ENCODE measurements around the gene OR6C70.
"Not testable (repeated sequence)": the region's sequence is repeated elsewhere in the genome, so short reads cannot be mapped to it uniquely, and the experiment has no call there.

The OR6C70 gene

GRCh38 chr12:55470088-55470829, at the start of gene OR6C70:
TSS of gene OR6C70 (minus strand) at chr12:55470138. CDS start at chr12:55470138, 0 bp downstream.
- DNase-seq: no peak

GRCh38 chr12:55516391-55516790, 46.5 kb upstream of the OR6C70 start:
- no peak for DNase-seq

- DNase-seq: no peak
These were observed 45.8 kb upstream of the OR6C70 start for GRCh38 chr12:55515696-55516095.

DNA sequence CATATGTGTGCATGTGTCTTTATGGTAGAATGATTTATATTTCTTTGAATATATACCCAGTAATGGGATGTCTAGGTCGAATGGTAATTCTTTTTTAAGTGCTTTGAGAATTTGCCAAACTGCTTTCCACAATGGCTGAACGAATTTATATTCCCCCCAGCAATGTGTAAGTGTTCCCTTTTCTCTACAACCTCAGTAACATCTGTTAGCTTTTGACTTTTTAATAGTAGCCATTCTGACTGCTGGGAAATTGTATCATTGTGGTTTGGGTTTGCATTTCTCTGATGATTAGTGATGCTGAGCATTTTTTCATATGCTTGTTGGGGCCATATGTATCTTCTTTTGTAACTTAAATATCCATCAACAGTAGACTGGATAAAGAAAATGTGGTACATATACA, 31.7 kb upstream of the OR6C70 start:
- DNase-seq: no peak

DNA sequence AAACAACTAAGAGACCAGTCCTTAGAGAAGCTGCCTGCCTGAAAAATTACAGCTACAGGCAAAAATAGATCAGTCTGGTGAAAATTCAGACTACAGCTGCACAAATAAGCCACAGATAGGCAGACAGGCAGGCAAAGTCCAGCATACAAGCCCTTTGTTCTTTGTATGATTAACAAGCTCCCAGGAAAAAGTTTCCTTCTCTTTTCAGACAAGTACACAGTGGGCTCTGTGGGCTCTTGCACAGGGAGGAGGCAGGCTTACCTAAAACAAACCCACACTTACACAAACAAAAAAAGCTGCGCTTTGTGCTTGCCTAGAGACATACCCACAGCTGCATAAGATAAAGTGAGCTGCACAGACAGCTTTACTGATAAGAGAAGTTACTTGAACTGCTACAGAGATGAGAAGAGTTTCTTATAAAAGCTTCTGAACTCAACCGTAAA, 29.9 kb upstream of the OR6C70 start:
- no peak for DNase-seq

- no peak for DNase-seq
These were observed 29.3 kb upstream of the OR6C70 start for GRCh38 chr12:55499231-55499630.

GRCh38 chr12:55495490-55495889, 25.6 kb upstream of the OR6C70 start:
- no peak for DNase-seq

GRCh38 chr12:55492078-55492477, 22.1 kb upstream of the OR6C70 start, which contains the start of gene OR6C68:
TSS of gene OR6C68 (plus strand) at chr12:55492378. CDS start at chr12:55492378, 0 bp downstream.
- DNase-seq: no peak

DNA sequence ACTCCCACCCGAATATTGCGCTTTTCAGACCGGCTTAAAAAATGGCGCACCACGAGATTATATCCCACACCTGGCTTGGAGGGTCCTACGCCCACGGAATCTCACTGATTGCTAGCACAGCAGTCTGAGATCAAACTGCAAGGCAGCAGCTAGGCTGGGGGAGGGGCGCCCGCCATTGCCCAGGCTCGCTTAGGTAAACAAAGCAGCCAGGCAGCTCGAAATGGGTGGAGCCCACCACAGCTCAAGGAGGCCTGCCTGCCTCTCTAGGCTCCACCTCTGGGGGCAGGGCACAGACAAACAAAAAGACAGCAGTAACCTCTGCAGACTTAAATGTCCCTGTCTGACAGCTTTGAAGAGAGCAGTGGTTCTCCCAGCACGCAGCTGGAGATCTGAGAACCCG, 14.3 kb upstream of the OR6C70 start:
- not testable (repeated sequence) for DNase-seq

- DNase-seq: not testable (repeated sequence)
These were observed 9.2 kb upstream of the OR6C70 start for GRCh38 chr12:55479136-55479535.

GRCh38 chr12:55472264-55472663, 2.3 kb upstream of the OR6C70 start:
- DNase-seq: no peak

- no peak for DNase-seq
These were observed 647 bp downstream of the OR6C70 start for GRCh38 chr12:55469291-55469690.

GRCh38 chr12:55467836-55468235, 2.1 kb downstream of the OR6C70 start:
- DNase-seq: no peak

- DNase-seq: not testable (repeated sequence)
These were observed 5.0 kb downstream of the OR6C70 start for GRCh38 chr12:55464926-55465325.

GRCh38 chr12:55448825-55449224, 21.1 kb downstream of the OR6C70 start:
- DNase-seq: no peak

- DNase-seq: no peak
These were observed 23.6 kb downstream of the OR6C70 start for GRCh38 chr12:55446326-55446725.

GRCh38 chr12:55445357-55445756, 24.6 kb downstream of the OR6C70 start:
- DNase-seq: no peak

DNA sequence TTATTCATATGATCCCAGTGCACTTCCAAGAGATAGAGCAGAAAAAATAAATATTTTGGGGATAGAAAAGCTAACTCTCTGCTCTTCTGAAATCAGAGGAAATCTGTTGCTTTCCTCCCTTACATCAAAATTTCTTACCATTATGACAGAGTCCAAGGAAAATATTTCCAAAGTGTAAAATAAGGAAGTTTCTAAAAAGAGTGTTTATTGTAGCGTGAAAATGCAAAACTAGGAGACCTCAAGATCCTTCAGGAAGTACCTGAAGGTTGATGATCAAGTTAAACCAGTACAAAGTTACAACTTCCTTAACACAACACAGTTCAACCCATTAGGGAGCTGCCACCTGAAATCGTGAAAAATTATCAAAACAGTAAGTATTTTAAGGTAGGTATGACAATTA, 26.2 kb downstream of the OR6C70 start, which contains the start of gene OR6C2:
OR6C2 (plus strand) TSS at position 301 of the 400 bp plus-strand sequence. CDS start 8,138 bp downstream, outside the sequence.
- DNase-seq: no peak

- DNase-seq: not testable (repeated sequence)
These were observed 28.7 kb downstream of the OR6C70 start for GRCh38 chr12:55441233-55441632.

DNA sequence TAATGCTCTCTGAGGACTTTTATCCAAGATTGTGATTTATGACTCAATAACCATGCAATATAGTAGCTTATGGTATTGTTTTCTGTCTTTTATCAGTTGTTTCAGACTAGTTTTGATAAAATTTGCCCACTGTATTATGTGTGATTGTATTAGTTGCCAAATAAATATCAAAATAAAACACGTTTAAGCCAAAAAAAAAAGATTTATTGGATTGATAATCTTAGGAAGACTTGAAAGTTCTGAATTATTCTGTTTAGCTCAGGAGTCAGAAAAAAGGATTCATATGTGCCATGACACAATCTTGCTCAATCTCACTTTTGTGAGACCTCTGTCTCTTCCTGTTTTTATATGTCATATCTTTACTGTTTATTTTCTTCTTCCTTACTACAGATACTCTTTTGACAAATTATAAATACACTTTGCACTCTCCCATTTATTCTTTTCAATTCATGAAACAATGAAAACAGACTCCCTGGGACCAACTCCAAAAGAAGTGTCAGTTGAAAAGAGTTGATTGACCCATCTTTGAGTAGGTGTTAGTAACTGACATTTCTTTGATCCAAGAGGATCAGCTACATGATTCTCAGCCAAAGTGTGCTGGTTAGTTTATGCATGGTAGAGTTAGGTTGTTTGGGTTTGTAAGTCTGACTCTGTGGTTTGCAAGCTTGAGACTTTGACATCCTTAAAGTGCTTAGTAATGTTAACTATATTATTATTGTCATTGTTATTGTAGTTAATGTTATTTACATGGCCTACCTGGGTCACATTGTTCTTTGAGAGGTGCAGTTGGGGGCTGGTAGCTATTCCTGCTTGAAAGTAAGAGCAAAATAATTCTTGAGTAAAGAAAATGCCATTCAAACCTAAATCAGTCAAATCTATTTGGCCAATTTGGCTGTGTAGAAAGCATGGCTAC, 41.4 kb downstream of the OR6C70 start:
- DNase-seq: no peak

DNA sequence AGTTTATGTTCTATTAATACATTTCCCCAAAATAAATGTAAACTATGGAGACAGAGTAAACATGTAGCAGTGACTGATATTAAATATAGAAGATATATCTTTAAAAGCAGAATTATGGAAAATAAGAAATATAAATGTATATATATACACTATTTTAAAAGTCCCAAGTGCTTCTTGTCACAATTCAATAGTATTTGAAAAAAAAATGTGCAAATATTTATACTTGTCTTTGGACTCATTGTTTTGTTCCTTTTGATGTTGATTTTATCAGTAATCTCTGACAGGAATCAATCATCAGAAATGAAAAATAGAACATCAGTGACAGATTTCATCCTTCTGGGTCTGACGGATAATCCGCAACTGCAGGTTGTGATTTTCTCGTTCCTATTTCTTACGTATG, 44.0 kb downstream of the OR6C70 start, which contains the start of gene OR6C76:
OR6C76 (plus strand) TSS at position 301 of the 400 bp plus-strand sequence; CDS start at position 301, 0 bp downstream.
- DNase-seq: no peak

- no peak for DNase-seq
These were observed 49.5 kb downstream of the OR6C70 start for GRCh38 chr12:55420307-55420962.

Measured in DMS79 treated with DMSO at 0.1 percent for 48 hours (cell line).